Stimulated activated CD8-positive, alpha-beta memory T cell treated with anti-CD3 and anti-CD28 coated beads, Interleukin-4, amount 100 ng/mL, for 4 hours (primary cell): ENCODE results near the gene WNT3.
"Not testable (repeated sequence)": the region's sequence is repeated elsewhere in the genome, so short reads cannot be mapped to it uniquely, and the experiment has no call there.

Experiments
- DNase-seq, 2 donors: peaks; one replicate each; pipeline ENCODE4 v3.0.0-alpha.2; 2020; ENCODE audit warnings: low read depth in 2 of 2, low spot score in 1 of 2

The WNT3 gene

GRCh38 chr17:46766493-46767491 lies 51.7 kb downstream of the WNT3 start:
- DNase-seq: no peak

GRCh38 chr17:46765453-46765852 lies 53.0 kb downstream of the WNT3 start:
- no peak for DNase-seq

GRCh38 chr17:46764709-46765401 lies 53.6 kb downstream of the WNT3 start:
- DNase-seq: no peak

GRCh38 chr17:46764000-46764708 lies 54.3 kb downstream of the WNT3 start:
- no peak for DNase-seq

GRCh38 chr17:46763416-46763815 lies 55.1 kb downstream of the WNT3 start:
- no peak for DNase-seq

- no peak for DNase-seq
Measured at GRCh38 chr17:46759141-46759540, 59.4 kb downstream of the WNT3 start.

GRCh38 chr17:46758614-46759013 lies 59.9 kb downstream of the WNT3 start:
- no peak for DNase-seq

GRCh38 chr17:46757588-46757987 lies 60.9 kb downstream of the WNT3 start:
- not testable (repeated sequence) for DNase-seq

GRCh38 chr17:46756861-46757260 lies 61.6 kb downstream of the WNT3 start:
- no peak for DNase-seq

GRCh38 chr17:46756081-46756735 lies 62.3 kb downstream of the WNT3 start:
- DNase-seq: no peak

- no peak for DNase-seq
Measured at GRCh38 chr17:46753776-46754175, 64.7 kb downstream of the WNT3 start.

GRCh38 chr17:46751425-46751824 lies 67.1 kb downstream of the WNT3 start:
- DNase-seq: no peak

- DNase-seq: no peak
Measured at GRCh38 chr17:46745376-46745775, 73.1 kb downstream of the WNT3 start.

- DNase-seq: no peak
Measured at GRCh38 chr17:46744441-46744840, 74.1 kb downstream of the WNT3 start.

- no peak for DNase-seq
Measured at GRCh38 chr17:46742565-46743270, 75.8 kb downstream of the WNT3 start.

GRCh38 chr17:46741122-46741730 lies 77.3 kb downstream of the WNT3 start:
- no peak for DNase-seq

- no peak for DNase-seq
Measured at GRCh38 chr17:46739982-46740381, 78.5 kb downstream of the WNT3 start.

GRCh38 chr17:46738544-46738943 lies 79.9 kb downstream of the WNT3 start:
- DNase-seq: no peak

- no peak for DNase-seq
Measured at GRCh38 chr17:46737326-46737725, 81.2 kb downstream of the WNT3 start.

GRCh38 chr17:46736100-46736499 lies 82.4 kb downstream of the WNT3 start:
- no peak for DNase-seq
